WI38 (cell line): ENCODE measurements around the gene ALG9.

Experiments
- H3K4me3 ChIP-seq: 2 replicates; pipeline ENCODE4 v1.5.1; 2011; ENCODE audit warnings: low read depth, mild to moderate bottlenecking, control low read depth, low read length
- TF ChIP-seq, protein P1 (sequence below): IDR thresholded peaks from 2 replicates; pipeline ENCODE4 v1.5.1; 2012; ENCODE audit warnings: low read depth, mild to moderate bottlenecking, control low read depth, low read length

ALG9 gene

GRCh38 chr11:111878849-111879636, 7.7 kb upstream of the ALG9 start, which contains the start of the genes CFAP68 and FDXACB1:
CFAP68 (plus strand) TSS chr11:111879541; CDS start chr11:111879561, 20 bp downstream.
FDXACB1 (minus strand) TSS chr11:111879165; CDS start chr11:111879132, 33 bp downstream.
- H3K4me3 ChIP-seq, result peak within 1 kb of the TSS; percentile 80
- TF ChIP-seq, protein P1, sequence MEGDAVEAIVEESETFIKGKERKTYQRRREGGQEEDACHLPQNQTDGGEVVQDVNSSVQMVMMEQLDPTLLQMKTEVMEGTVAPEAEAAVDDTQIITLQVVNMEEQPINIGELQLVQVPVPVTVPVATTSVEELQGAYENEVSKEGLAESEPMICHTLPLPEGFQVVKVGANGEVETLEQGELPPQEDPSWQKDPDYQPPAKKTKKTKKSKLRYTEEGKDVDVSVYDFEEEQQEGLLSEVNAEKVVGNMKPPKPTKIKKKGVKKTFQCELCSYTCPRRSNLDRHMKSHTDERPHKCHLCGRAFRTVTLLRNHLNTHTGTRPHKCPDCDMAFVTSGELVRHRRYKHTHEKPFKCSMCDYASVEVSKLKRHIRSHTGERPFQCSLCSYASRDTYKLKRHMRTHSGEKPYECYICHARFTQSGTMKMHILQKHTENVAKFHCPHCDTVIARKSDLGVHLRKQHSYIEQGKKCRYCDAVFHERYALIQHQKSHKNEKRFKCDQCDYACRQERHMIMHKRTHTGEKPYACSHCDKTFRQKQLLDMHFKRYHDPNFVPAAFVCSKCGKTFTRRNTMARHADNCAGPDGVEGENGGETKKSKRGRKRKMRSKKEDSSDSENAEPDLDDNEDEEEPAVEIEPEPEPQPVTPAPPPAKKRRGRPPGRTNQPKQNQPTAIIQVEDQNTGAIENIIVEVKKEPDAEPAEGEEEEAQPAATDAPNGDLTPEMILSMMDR, result peak; percentile 98

DNA sequence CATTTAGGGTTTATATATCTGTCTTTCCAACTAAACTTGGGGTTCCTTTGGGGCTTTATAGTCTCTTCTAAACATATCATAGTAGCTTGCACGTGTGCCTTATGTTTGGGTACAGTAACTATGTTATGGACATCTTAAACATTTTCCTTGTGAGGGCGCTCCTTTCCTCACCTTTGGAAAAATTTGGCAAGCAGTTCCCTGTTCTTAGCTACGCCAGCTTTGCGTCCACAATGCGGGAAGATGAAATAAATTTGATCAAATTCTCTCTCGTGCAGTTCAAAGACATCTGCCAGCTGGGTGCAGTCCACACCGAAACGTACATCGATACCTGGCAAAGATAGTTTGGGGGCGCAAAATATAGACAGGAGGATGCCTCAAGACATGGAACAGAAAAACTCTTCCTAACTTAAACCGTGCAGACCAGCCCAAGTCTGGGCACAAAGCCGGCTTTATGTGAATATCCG, 7.0 kb upstream of the ALG9 start:
- H3K4me3 ChIP-seq, result peak overlapping the region; percentile 80
- TF ChIP-seq, protein P1, result no peak

DNA sequence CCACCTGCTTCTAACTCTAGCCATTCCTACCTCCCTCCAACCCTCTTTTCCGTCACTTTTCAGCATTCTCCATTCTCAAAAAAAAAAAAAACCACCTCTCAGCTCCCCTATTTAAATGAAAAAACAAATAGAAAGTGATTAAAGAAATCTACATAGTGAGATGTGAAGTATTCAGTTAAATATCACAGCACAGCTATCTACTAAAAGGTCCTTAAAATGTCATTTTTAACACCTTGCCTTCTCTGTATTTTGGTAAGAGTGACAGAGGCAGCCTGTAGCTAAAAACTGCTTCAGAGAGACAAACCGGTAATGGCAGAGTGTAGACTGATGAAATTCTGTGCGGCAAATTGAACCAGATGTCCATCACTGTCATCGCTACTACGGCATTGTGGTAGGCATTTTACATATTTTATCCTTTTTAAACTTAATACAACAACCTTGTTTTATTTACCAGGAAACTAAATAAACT, 346 bp upstream of the ALG9 start:
- TF ChIP-seq, protein P1, result no peak
- peak overlapping the region; percentile 87 for H3K4me3 ChIP-seq

- peak overlapping the region; percentile 87 for H3K4me3 ChIP-seq
- TF ChIP-seq, protein P1, result no peak
These were observed 877 bp downstream of the ALG9 start for GRCh38 chr11:111870522-111870885.

DNA sequence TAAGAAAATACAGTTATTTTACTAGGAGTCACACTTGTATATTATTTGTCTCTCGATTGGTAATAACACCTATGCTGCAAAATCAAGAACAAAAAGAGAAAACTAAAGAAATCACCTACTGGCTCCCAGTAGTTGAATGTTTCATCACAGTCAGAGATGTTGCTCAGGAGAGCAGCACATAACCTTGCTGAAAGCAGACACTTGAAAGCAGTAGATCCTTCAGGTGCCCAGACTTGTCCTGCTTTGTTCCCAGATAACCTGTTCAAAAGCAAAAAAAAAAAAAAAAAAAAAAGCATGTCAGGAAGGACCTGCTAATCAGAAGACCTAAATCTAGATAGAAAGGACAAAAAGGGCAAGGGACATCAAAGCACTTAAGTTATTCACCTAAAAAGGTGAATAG, 1.3 kb downstream of the ALG9 start:
- TF ChIP-seq, protein P1, result no peak
- no peak overlapping the region for H3K4me3 ChIP-seq

- TF ChIP-seq, protein P1, result no peak
- no peak overlapping the region for H3K4me3 ChIP-seq
These were observed 11.1 kb downstream of the ALG9 start for GRCh38 chr11:111860257-111860656.

DNA sequence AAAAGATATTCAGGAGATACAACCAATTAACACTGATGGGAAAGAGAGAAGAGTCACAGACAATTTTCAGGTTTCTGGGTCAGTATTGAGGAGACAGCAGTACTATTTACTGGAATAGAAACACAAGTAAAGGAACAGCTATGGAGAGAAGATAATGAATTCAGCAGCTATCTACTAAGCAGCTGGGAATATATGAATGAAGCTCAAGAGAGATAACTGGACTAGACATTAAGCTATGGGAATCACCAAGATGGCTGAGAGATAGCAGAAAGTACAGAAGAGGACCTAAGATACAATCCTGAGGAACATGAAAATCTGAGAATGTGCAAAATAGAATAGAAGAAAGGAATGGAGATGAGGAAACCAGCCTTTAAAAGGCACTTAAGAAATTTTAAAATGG, 15.9 kb downstream of the ALG9 start:
- no peak overlapping the region for H3K4me3 ChIP-seq
- TF ChIP-seq, protein P1, result no peak
